K562 (cell line): ENCODE data around the gene USP7. TPM values are rescaled to one million over a fixed set of nuclear protein-coding genes. Genes with fewer than 3 reads are reported as not detected.
A peak's percentile ranks its signal among the peaks of the same experiment; 100 is the strongest.

Experiments
- CEBPZ ChIP-seq: fragments of 150-350 bp; IDR thresholded peaks from 2 replicates; pipeline ENCODE4 v1.6.1; 2014; ENCODE audit warnings: low read depth, mild to moderate bottlenecking, low read length, borderline replicate concordance
- ELK3 ChIP-seq: fragments of 450-650 bp; formaldehyde crosslinking; IDR thresholded peaks from 2 replicates; pipeline ENCODE4 v1.4.0; 2020; ENCODE audit warnings: mild to moderate bottlenecking
- HES1 ChIP-seq: fragments of 450-650 bp; IDR thresholded peaks from 2 replicates; pipeline ENCODE4 v1.6.1; 2016; ENCODE audit warnings: low read depth, mild to moderate bottlenecking, moderate library complexity
- MCM3 ChIP-seq: fragments of 450-650 bp; IDR thresholded peaks from 2 replicates; pipeline ENCODE4 v1.6.1; 2016
- MITF ChIP-seq: IDR thresholded peaks from 2 replicates; pipeline ENCODE4 v1.6.1; 2014; ENCODE audit warnings: antibody characterized with exemption
- NKRF ChIP-seq: fragments of 450-650 bp; IDR thresholded peaks from 2 replicates; pipeline ENCODE4 v1.6.1; 2016; ENCODE audit warnings: borderline replicate concordance
- PHB ChIP-seq: fragments of 250-450 bp; sonication (Bioruptor Pico); IDR thresholded peaks from 2 replicates; pipeline ENCODE4 v1.5.0; 2021
- RREB1 ChIP-seq: fragments of 250-450 bp; sonication (Bioruptor Pico); IDR thresholded peaks from 2 replicates; pipeline ENCODE4 v1.4.0; 2020
- TCF3 ChIP-seq: sonication (generic); formaldehyde crosslinking; IDR thresholded peaks from 2 replicates; pipeline ENCODE4 v1.4.0; 2020; ENCODE audit warnings: mild to moderate bottlenecking, missing genetic modification reagents
- ZNF146 ChIP-seq: IDR thresholded peaks from one replicate; pipeline ENCODE4 v1.6.1; 2018; ENCODE audit warnings: missing compliant biosample characterization; ENCODE audit not compliant: unreplicated experiment
- polyA plus RNA-seq, 8 experiments: library from polyadenylated mRNA; depleted of rRNA in 4 of 8; stranded (reverse) in 5 of 8; unstranded in 3 of 8; fragments of >200 nt; fragmentation: Nextera tagmentation in 2 of 8; fragmentation: Illumina TruSeq in 1 of 8; extraction: Ambion mirVana in 2 of 8; extraction: Trizol in 1 of 8; gene quantifications; 2 replicates each; pipeline versions ENCODE4 v1.2.1 to v1.2.3, GENCODE V29; 2011 to 2014; ENCODE audit warnings: inconsistent platforms in 1 of 8, missing spikeins in 1 of 8
- total RNA-seq, 7 experiments: library from RNA; depleted of rRNA in 6 of 7; stranded (reverse); fragments of >200 nt in 6 of 7; fragmentation: Illumina TruSeq in 2 of 7; extraction: Trizol in 2 of 7; gene quantifications; 2 replicates each; pipeline versions ENCODE4 v1.2.1 to v1.2.3, GENCODE V29; 2011 to 2021; ENCODE audit warnings: low replicate concordance in 1 of 7

The USP7 gene
- total and polyA plus RNA-seq, 9 of the 15 experiments (the other 6 are each of a cell fraction or from before 2014, with no cell fraction given): 17.1 to 145 (median 57.9) TPM

- TF ChIP-seq NKRF (peak; percentile 88; the same call in 1 of the 2 replicates), TCF3 (CRISPR knock-in tag) (peak; percentile 75), MITF (no peak), PHB (CRISPR knock-in tag) (no peak), CEBPZ (no peak), HES1 (no peak), ZNF146 (CRISPR knock-in tag) (no peak), RREB1 (CRISPR knock-in tag) (no peak), MCM3 (no peak), ELK3 (CRISPR knock-in tag) (no peak)
These were observed 95.1 kb downstream of the USP7 start, which contains the start of gene CARHSP1 (continued) for GRCh38 chr16:8868416-8869211.
